ENCODE data around the gene VPS41. TPM values are rescaled to one million over a fixed set of nuclear protein-coding genes. Genes with fewer than 3 reads are reported as not detected.
A peak's percentile ranks its signal among the peaks of the same experiment; 100 is the strongest.

The VPS41 gene
- total and polyA plus RNA-seq, 2 donors from 2014 or later, result 21.8 to 94.0 TPM

DNA sequence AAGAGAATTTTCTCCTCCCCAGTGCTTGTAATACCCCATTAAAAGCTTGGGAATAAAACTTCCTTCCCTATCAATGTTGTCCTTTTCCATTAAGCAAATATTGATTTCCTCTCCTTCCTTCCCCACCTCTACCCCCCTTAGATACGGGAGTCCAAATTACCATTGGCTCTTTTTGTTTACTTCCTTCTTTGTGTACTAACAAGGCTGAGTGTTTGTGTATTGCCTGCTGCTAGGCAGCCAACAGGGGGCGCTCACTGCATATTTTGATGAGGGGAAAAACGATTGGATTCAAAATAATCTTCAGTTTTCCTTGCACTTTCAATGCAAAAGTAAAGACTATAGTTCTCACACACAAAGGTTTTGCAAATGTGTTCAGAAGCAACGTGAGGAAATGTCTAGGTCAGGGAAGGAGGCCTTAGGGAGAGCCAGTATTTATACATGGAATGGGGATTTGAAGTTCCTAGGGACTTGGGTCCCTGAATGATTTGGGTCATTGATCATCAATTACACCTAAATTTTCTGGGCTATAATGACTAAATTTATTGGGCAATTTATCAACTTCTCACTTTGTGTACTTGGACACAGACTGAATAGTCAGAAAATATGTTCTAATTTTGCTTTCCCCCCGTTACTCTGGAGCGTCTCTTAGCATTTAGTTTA, 23.6 kb upstream of the VPS41 start:
- Histone ChIP-seq H3K4me3 (ENCODE audit: low read length in 3 of 3) (no peak overlapping the region), H3K9me3 (ENCODE audit: control insufficient read depth in 2 of 3, insufficient read depth in 1 of 3, low read length in 3 of 3) (no peaks in the 10 kb centered on the region), H3K4me1 (ENCODE audit: control insufficient read depth in 2 of 3, insufficient read depth in 2 of 3, low read depth in 1 of 3, low read length in 3 of 3) (peaks cover 0 to 6% (median 0%) of the 10 kb centered on the region in 3 donors), H3K27me3 (ENCODE audit: control insufficient read depth, insufficient read depth, low read length) (no peaks in the 10 kb centered on the region), H3K36me3 (ENCODE audit: control insufficient read depth in 2 of 3, insufficient read depth in 3 of 3, low read length in 3 of 3) (no peaks in the 10 kb centered on the region), H3K9ac (ENCODE audit: low read length in 3 of 3) (no peak overlapping the region), H3K27ac (ENCODE audit: low read depth in 2 of 2, low read length in 2 of 2) (no peak overlapping the region)
- TF ChIP-seq, protein P1, sequence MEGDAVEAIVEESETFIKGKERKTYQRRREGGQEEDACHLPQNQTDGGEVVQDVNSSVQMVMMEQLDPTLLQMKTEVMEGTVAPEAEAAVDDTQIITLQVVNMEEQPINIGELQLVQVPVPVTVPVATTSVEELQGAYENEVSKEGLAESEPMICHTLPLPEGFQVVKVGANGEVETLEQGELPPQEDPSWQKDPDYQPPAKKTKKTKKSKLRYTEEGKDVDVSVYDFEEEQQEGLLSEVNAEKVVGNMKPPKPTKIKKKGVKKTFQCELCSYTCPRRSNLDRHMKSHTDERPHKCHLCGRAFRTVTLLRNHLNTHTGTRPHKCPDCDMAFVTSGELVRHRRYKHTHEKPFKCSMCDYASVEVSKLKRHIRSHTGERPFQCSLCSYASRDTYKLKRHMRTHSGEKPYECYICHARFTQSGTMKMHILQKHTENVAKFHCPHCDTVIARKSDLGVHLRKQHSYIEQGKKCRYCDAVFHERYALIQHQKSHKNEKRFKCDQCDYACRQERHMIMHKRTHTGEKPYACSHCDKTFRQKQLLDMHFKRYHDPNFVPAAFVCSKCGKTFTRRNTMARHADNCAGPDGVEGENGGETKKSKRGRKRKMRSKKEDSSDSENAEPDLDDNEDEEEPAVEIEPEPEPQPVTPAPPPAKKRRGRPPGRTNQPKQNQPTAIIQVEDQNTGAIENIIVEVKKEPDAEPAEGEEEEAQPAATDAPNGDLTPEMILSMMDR (IDR thresholded peaks at IDR 0.05; ENCODE audit: borderline replicate concordance, extremely low read depth, insufficient read depth), result peak; percentile 79
- DNase-seq, result peak; percentile 58 to 85 (median 70)
- intact Hi-C loops (cut with DNase I), result no loop called here
- FAIRE-seq, result no peak

- TF ChIP-seq, protein P1 (IDR thresholded peaks at IDR 0.05; ENCODE audit: borderline replicate concordance, extremely low read depth, insufficient read depth), result no peak
- Histone ChIP-seq H3K27me3 (ENCODE audit: control insufficient read depth, insufficient read depth, low read length) (no peaks in the 10 kb centered on the region), H3K4me1 (ENCODE audit: control insufficient read depth in 2 of 3, insufficient read depth in 2 of 3, low read depth in 1 of 3, low read length in 3 of 3) (peaks cover 0 to 6% (median 0%) of the 10 kb centered on the region in 3 donors), H3K9me3 (ENCODE audit: control insufficient read depth in 2 of 3, insufficient read depth in 1 of 3, low read length in 3 of 3) (no peaks in the 10 kb centered on the region), H3K27ac (ENCODE audit: low read depth in 2 of 2, low read length in 2 of 2) (no peak overlapping the region), H3K36me3 (ENCODE audit: control insufficient read depth in 2 of 3, insufficient read depth in 3 of 3, low read length in 3 of 3) (no peaks in the 10 kb centered on the region), H3K9ac (ENCODE audit: low read length in 3 of 3) (no peak overlapping the region), H3K4me3 (ENCODE audit: low read length in 3 of 3) (no peak overlapping the region)
- DNase-seq (peak in 2 of 5 donors; percentile 27 to 29), FAIRE-seq (no peak)
- intact Hi-C loops (cut with DNase I), result no loop called here
Measured at GRCh38 chr7:38929460-38930171, 20.6 kb upstream of the VPS41 start.

- TF ChIP-seq, protein P1 (IDR thresholded peaks at IDR 0.05; ENCODE audit: borderline replicate concordance, extremely low read depth, insufficient read depth), result no peak
- no peak overlapping the region for H3K9ac ChIP-seq (ENCODE audit: low read length in 3 of 3)
- H3K4me1 ChIP-seq (ENCODE audit: control insufficient read depth in 2 of 3, insufficient read depth in 2 of 3, low read depth in 1 of 3, low read length in 3 of 3), result peaks cover 0 to 6% (median 0%) of the 10 kb centered on the region in 3 donors
- H3K27ac ChIP-seq (ENCODE audit: low read depth in 2 of 2, low read length in 2 of 2), result no peak overlapping the region
- DNase-seq (no peak), FAIRE-seq (no peak)
- H3K4me3 ChIP-seq (ENCODE audit: low read length in 3 of 3), result no peak overlapping the region
- intact Hi-C loops (cut with DNase I), result no loop called here
- no peaks in the 10 kb centered on the region for H3K27me3 ChIP-seq (ENCODE audit: control insufficient read depth, insufficient read depth, low read length)
- no peaks in the 10 kb centered on the region for H3K36me3 ChIP-seq (ENCODE audit: control insufficient read depth in 2 of 3, insufficient read depth in 3 of 3, low read length in 3 of 3)
- no peaks in the 10 kb centered on the region for H3K9me3 ChIP-seq (ENCODE audit: control insufficient read depth in 2 of 3, insufficient read depth in 1 of 3, low read length in 3 of 3)
Measured at GRCh38 chr7:38928506-38928905, 19.5 kb upstream of the VPS41 start.
